Measurements from ENCODE around the gene KIF9. TPM values are rescaled to one million over a fixed set of nuclear protein-coding genes. Genes with fewer than 3 reads are reported as not detected.

The KIF9 gene
- total and polyA plus RNA-seq, 2 of the 8 experiments (the other 6 are each of a cell fraction or from before 2014, with no cell fraction given): 5.0 to 8.0 TPM

GRCh38 chr3:47250309-47251060 is 32.1 kb downstream of the KIF9 start:
- Histone ChIP-seq H4K20me1 (replicated peaks in 1 of 2; ENCODE audit: control insufficient read depth in 1 of 2, insufficient read depth in 2 of 2, low read length in 2 of 2) (no peaks in the 10 kb centered on the region), H3K4ac (replicated peaks; ENCODE audit: insufficient read length, low read depth, low read length) (no peak overlapping the region), H3K79me2 (ENCODE audit: control insufficient read depth in 1 of 2, insufficient read depth in 2 of 2, low read length in 2 of 2) (no peaks in the 10 kb centered on the region), H3K4me3 (ENCODE audit: extremely low read depth in 1 of 4, insufficient read depth in 2 of 4, low read depth in 3 of 4, low read length in 4 of 4) (no peak overlapping the region), H2BK15ac (ENCODE audit: low read length) (no peak overlapping the region; the same call in 1 of the 2 replicates), H4K5ac (ENCODE audit: insufficient read length, low read depth, low read length) (no peak overlapping the region), H3K23me2 (ENCODE audit: low read depth, low read length) (no peaks in the 10 kb centered on the region; the same call in 1 of the 2 replicates), H3K18ac (ENCODE audit: extremely low read depth, low read length) (peak overlapping the region; percentile 52; the same call in 1 of the 2 replicates), H3K4me1 (replicated peaks in 1 of 4; ENCODE audit: control insufficient read depth in 3 of 4, insufficient read depth in 4 of 4, low read length in 3 of 4) (no peaks in the 10 kb centered on the region; a peak in 1 of 7 replicates), H2AFZ (ENCODE audit: low read length) (no peak overlapping the region), H2AK5ac (ENCODE audit: low read depth, low read length) (no peak overlapping the region; the same call in 1 of the 2 replicates), H2BK12ac (ENCODE audit: low read depth, low read length) (peak overlapping the region; percentile 75; the same call in 1 of the 2 replicates), H3K27ac (ENCODE audit: low read depth, low read length) (no peak overlapping the region), H4K91ac (replicated peaks; ENCODE audit: insufficient read length, low read length) (peak overlapping the region; percentile 22), H3K36me3 (ENCODE audit: control insufficient read depth in 2 of 4, insufficient read depth in 4 of 4, low read length in 3 of 4) (no peaks in the 10 kb centered on the region), H2BK20ac (ENCODE audit: low read length) (peak overlapping the region; percentile 80), H2BK120ac (replicated peaks; ENCODE audit: low read depth, low read length) (peak overlapping the region; percentile 50), H3K23ac (ENCODE audit: insufficient read length) (no peak overlapping the region), H2BK5ac (ENCODE audit: low read depth, low read length) (peak overlapping the region; percentile 71; the same call in 1 of the 2 replicates), H3K79me1 (ENCODE audit: low read depth, low read length) (no peaks in the 10 kb centered on the region), H4K8ac (ENCODE audit: extremely low read depth, insufficient read depth, low read length) (no peak overlapping the region), H3K9ac (replicated peaks in 1 of 4; ENCODE audit: extremely low read depth in 1 of 4, low read depth in 3 of 4, low read length in 3 of 4) (no peak overlapping the region), H3K27me3 (replicated peaks in 1 of 4; ENCODE audit: control insufficient read depth in 3 of 4, extremely low read depth in 1 of 4, insufficient read depth in 3 of 4, low read length in 3 of 4) (no peaks in the 10 kb centered on the region), H3K56ac (replicated peaks; ENCODE audit: insufficient read length, low read depth, low read length) (no peak overlapping the region), H3K9me3 (ENCODE audit: insufficient read depth in 2 of 2, low read depth in 1 of 2, low read length in 1 of 2) (no peaks in the 10 kb centered on the region), H3K14ac (ENCODE audit: insufficient read length) (no peak overlapping the region), H3K4me2 (ENCODE audit: insufficient read depth in 1 of 2, low read depth in 2 of 2, low read length in 2 of 2) (no peak overlapping the region; a peak in 1 of 4 replicates)
- TF ChIP-seq SIRT6 (IDR thresholded peaks at IDR 0.05; ENCODE audit: low read length) (no peak), CTCF (IDR thresholded peaks at IDR 0.05; ENCODE audit: control extremely low read depth in 1 of 3, insufficient read depth in 1 of 3, low read depth in 1 of 3, low read length in 3 of 3) (peak; percentile 7 to 53 (median 49)), RAD21 (IDR thresholded peaks at IDR 0.05 in 1 of 2, conservative IDR thresholded peaks at IDR 0.05 in 1 of 2; ENCODE audit: low read depth in 2 of 2, low read length in 2 of 2) (peak; percentile 56 to 70)
- DNase-seq (ENCODE audit: low read depth in 1 of 2, low spot score in 2 of 2) (no peak), FAIRE-seq (peak; percentile 50)
- ChIA-PET CTCF (ENCODE audit: partially characterized antibody) (interaction anchor here (0.5 to 5.9 kb wide), 21 partner anchors 8 to 253 kb away, joined by 3 to 59 read pairs (median 4); no protein-coding TSS in a partner anchor), POLR2A (ENCODE audit: partially characterized antibody) (interaction anchor here (1.0 to 1.2 kb wide), 3 partner anchors 23 to 86 kb away, joined by 3 read pairs; no protein-coding TSS in a partner anchor)
- WGBS, 2 experiments (ENCODE audit: extremely low coverage in 1 of 2, insufficient coverage in 1 of 2, insufficient read length in 1 of 2, insufficient replicate concordance in 2 of 2, low coverage in 1 of 2, low lambda C conversion rate in 2 of 2, missing lambda C conversion rate in 1 of 2): 82% methylated on average over 7 of the region's 7 CpGs; no CpG with 5 or more reads in 1 of the 2 experiments
